T-helper 2 cell treated with Interferon-gamma antibody and Interleukin-4, amounts not matched to agents 5 μg/mL and 100 μg/mL, for 36 hours (primary cell): ENCODE data around the gene BRINP1.

Experiments
- DNase-seq: peaks from one replicate; pipeline ENCODE4 v3.0.0; 2021; ENCODE audit warnings: low spot score
- H3K27ac Mint-ChIP-seq: one replicate; pipeline ENCODE4 v1.8.0; 2021; ENCODE audit warnings: mild to moderate bottlenecking, mixed read lengths
- H3K27me3 Mint-ChIP-seq: one replicate; pipeline ENCODE4 v1.8.0; 2021; ENCODE audit warnings: low read depth, mixed read lengths
- H3K36me3 Mint-ChIP-seq: one replicate; pipeline ENCODE4 v1.8.0; 2021; ENCODE audit warnings: low read depth, mixed read lengths
- H3K4me1 Mint-ChIP-seq: one replicate; pipeline ENCODE4 v1.8.0; 2021; ENCODE audit warnings: low read depth, mixed read lengths
- H3K4me3 Mint-ChIP-seq: one replicate; pipeline ENCODE4 v1.8.0; 2022; ENCODE audit warnings: mild to moderate bottlenecking, moderate library complexity, mixed read lengths
- H3K9me3 Mint-ChIP-seq: one replicate; pipeline ENCODE4 v1.8.0; 2021; ENCODE audit warnings: mixed read lengths

Gene BRINP1

GRCh38 chr9:119318371-119318770 lies 50.9 kb downstream of the BRINP1 start:
- Mint-ChIP-seq H3K36me3 (no peaks in the 10 kb centered on the region), H3K9me3 (peaks cover 4% of the 10 kb centered on the region), H3K4me3 (no peak overlapping the region), H3K27me3 (no peaks in the 10 kb centered on the region), H3K27ac (no peak overlapping the region), H3K4me1 (no peaks in the 10 kb centered on the region)
- DNase-seq: no peak

GRCh38 chr9:119313846-119314245 lies 55.4 kb downstream of the BRINP1 start:
- Mint-ChIP-seq H3K36me3 (no peaks in the 10 kb centered on the region), H3K9me3 (no peaks in the 10 kb centered on the region), H3K27ac (no peak overlapping the region), H3K4me1 (no peaks in the 10 kb centered on the region), H3K27me3 (no peaks in the 10 kb centered on the region), H3K4me3 (no peak overlapping the region)
- DNase-seq: no peak

GRCh38 chr9:119310741-119311140 lies 58.5 kb downstream of the BRINP1 start:
- Mint-ChIP-seq H3K27me3 (no peaks in the 10 kb centered on the region), H3K27ac (no peak overlapping the region), H3K4me1 (no peaks in the 10 kb centered on the region), H3K36me3 (no peaks in the 10 kb centered on the region), H3K4me3 (no peak overlapping the region), H3K9me3 (no peaks in the 10 kb centered on the region)
- DNase-seq: no peak

GRCh38 chr9:119307471-119307870 lies 61.8 kb downstream of the BRINP1 start:
- DNase-seq: no peak
- Mint-ChIP-seq H3K36me3 (no peaks in the 10 kb centered on the region), H3K9me3 (no peaks in the 10 kb centered on the region), H3K4me3 (no peak overlapping the region), H3K27ac (no peak overlapping the region), H3K27me3 (no peaks in the 10 kb centered on the region), H3K4me1 (no peaks in the 10 kb centered on the region)

- no peak for DNase-seq
- Mint-ChIP-seq H3K27ac (no peak overlapping the region), H3K27me3 (no peaks in the 10 kb centered on the region), H3K36me3 (no peaks in the 10 kb centered on the region), H3K4me3 (no peak overlapping the region), H3K4me1 (no peaks in the 10 kb centered on the region), H3K9me3 (no peaks in the 10 kb centered on the region)
Measured at GRCh38 chr9:119304555-119304954, 64.7 kb downstream of the BRINP1 start.

- Mint-ChIP-seq H3K36me3 (no peaks in the 10 kb centered on the region), H3K9me3 (no peaks in the 10 kb centered on the region), H3K27me3 (no peaks in the 10 kb centered on the region), H3K4me3 (no peak overlapping the region), H3K4me1 (no peaks in the 10 kb centered on the region), H3K27ac (no peak overlapping the region)
- DNase-seq: no peak
Measured at GRCh38 chr9:119302988-119303698, 66.1 kb downstream of the BRINP1 start.

- H3K9me3 Mint-ChIP-seq: no peaks in the 10 kb centered on the region
- no peak for DNase-seq
Measured at GRCh38 chr9:119298076-119298853, 71.0 kb downstream of the BRINP1 start.

GRCh38 chr9:119291554-119291953 lies 77.7 kb downstream of the BRINP1 start:
- Mint-ChIP-seq H3K27ac (no peak overlapping the region), H3K9me3 (no peaks in the 10 kb centered on the region), H3K36me3 (no peaks in the 10 kb centered on the region), H3K4me3 (no peak overlapping the region), H3K27me3 (no peaks in the 10 kb centered on the region), H3K4me1 (no peaks in the 10 kb centered on the region)
- DNase-seq: no peak

More at GRCh38 chr9:119298076-119298853, 71.0 kb downstream of the BRINP1 start:
- no peaks in the 10 kb centered on the region for H3K27me3 Mint-ChIP-seq
- H3K36me3 Mint-ChIP-seq: no peaks in the 10 kb centered on the region
- H3K27ac Mint-ChIP-seq: no peak overlapping the region
- no peaks in the 10 kb centered on the region for H3K4me1 Mint-ChIP-seq
- no peak overlapping the region for H3K4me3 Mint-ChIP-seq

- no peak overlapping the region for H3K4me3 Mint-ChIP-seq
- H3K27ac Mint-ChIP-seq: no peak overlapping the region
- no peaks in the 10 kb centered on the region for H3K4me1 Mint-ChIP-seq
- peaks cover 4% of the 10 kb centered on the region for H3K9me3 Mint-ChIP-seq
- no peaks in the 10 kb centered on the region for H3K36me3 Mint-ChIP-seq
- DNase-seq: no peak
- no peaks in the 10 kb centered on the region for H3K27me3 Mint-ChIP-seq
Measured at GRCh38 chr9:119289740-119290433, 79.3 kb downstream of the BRINP1 start.

GRCh38 chr9:119284587-119285337 lies 84.5 kb downstream of the BRINP1 start:
- Mint-ChIP-seq H3K27me3 (no peaks in the 10 kb centered on the region), H3K36me3 (no peaks in the 10 kb centered on the region), H3K27ac (no peak overlapping the region), H3K4me1 (no peaks in the 10 kb centered on the region), H3K9me3 (peaks cover 4% of the 10 kb centered on the region), H3K4me3 (no peak overlapping the region)
- no peak for DNase-seq

GRCh38 chr9:119284118-119284517 lies 85.1 kb downstream of the BRINP1 start:
- Mint-ChIP-seq H3K36me3 (no peaks in the 10 kb centered on the region), H3K27ac (no peak overlapping the region), H3K9me3 (peaks cover 4% of the 10 kb centered on the region), H3K4me3 (no peak overlapping the region), H3K4me1 (no peaks in the 10 kb centered on the region), H3K27me3 (no peaks in the 10 kb centered on the region)
- no peak for DNase-seq

GRCh38 chr9:119283078-119283794 lies 86.0 kb downstream of the BRINP1 start:
- Mint-ChIP-seq H3K27ac (no peak overlapping the region), H3K4me3 (no peak overlapping the region), H3K36me3 (no peaks in the 10 kb centered on the region), H3K27me3 (no peaks in the 10 kb centered on the region), H3K4me1 (no peaks in the 10 kb centered on the region), H3K9me3 (peaks cover 4% of the 10 kb centered on the region)
- DNase-seq: no peak

GRCh38 chr9:119282476-119283077 lies 86.7 kb downstream of the BRINP1 start:
- Mint-ChIP-seq H3K27me3 (no peaks in the 10 kb centered on the region), H3K9me3 (peaks cover 4% of the 10 kb centered on the region), H3K27ac (no peak overlapping the region), H3K4me1 (no peaks in the 10 kb centered on the region), H3K4me3 (no peak overlapping the region), H3K36me3 (no peaks in the 10 kb centered on the region)
- no peak for DNase-seq
